ENCODE results near the gene ADAMTS16.

DNA sequence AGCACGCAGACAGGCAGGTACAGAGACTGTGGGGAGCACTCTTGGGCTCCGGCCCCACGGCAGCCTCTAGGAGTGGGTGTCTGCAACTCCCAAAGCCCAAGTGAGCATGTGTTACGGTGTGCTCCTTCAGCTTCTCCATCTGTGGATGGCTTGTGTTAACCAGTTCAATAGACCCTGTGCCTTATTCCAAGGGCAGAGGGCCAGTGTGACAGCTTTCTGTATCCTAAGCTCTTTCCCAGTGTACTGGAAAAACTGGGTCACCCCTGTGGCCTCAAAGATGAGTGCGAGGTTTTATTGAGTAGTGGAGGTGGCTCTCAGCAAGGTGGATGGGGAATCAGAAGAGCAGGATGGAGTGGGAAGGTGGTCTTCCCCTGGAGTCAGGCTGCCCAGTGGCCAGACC, 78.3 kb downstream of the ADAMTS16 start:
- no peak for TF ChIP-seq POLR2AphosphoS5 (IDR thresholded peaks at IDR 0.05)
- TF ChIP-seq, protein P1, sequence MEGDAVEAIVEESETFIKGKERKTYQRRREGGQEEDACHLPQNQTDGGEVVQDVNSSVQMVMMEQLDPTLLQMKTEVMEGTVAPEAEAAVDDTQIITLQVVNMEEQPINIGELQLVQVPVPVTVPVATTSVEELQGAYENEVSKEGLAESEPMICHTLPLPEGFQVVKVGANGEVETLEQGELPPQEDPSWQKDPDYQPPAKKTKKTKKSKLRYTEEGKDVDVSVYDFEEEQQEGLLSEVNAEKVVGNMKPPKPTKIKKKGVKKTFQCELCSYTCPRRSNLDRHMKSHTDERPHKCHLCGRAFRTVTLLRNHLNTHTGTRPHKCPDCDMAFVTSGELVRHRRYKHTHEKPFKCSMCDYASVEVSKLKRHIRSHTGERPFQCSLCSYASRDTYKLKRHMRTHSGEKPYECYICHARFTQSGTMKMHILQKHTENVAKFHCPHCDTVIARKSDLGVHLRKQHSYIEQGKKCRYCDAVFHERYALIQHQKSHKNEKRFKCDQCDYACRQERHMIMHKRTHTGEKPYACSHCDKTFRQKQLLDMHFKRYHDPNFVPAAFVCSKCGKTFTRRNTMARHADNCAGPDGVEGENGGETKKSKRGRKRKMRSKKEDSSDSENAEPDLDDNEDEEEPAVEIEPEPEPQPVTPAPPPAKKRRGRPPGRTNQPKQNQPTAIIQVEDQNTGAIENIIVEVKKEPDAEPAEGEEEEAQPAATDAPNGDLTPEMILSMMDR (IDR thresholded peaks at IDR 0.05 in 8 of 11, conservative IDR thresholded peaks at IDR 0.05 in 3 of 11): no peak
- no peak for TF ChIP-seq POLR2A (IDR thresholded peaks at IDR 0.05)
